Astrocyte of the cerebellum (primary cell): ENCODE results near the gene NMT1.
A peak's percentile ranks its signal among the peaks of the same experiment; 100 is the strongest.

Experiments
- DNase-seq: peaks from one replicate; pipeline ENCODE4 v3.0.0-alpha.2; 2011; ENCODE audit warnings: low read depth
- H3K4me3 ChIP-seq: 2 replicates; pipeline ENCODE4 v1.5.1; 2011; ENCODE audit warnings: mild to moderate bottlenecking, low read depth, low read length, moderate library complexity
- in situ Hi-C: cut with HindIII; loops from 2 replicates; pipeline ENCODE4 v1.10.0; 2017; ENCODE audit warnings: low sequenced_read_pairs
- TF ChIP-seq, protein P1 (sequence below): IDR thresholded peaks from 2 replicates; pipeline ENCODE4 v1.5.1; 2012; ENCODE audit warnings: low read length, low read depth, moderate library complexity, mild to moderate bottlenecking; ENCODE audit errors: missing control alignments

NMT1 gene

DNA sequence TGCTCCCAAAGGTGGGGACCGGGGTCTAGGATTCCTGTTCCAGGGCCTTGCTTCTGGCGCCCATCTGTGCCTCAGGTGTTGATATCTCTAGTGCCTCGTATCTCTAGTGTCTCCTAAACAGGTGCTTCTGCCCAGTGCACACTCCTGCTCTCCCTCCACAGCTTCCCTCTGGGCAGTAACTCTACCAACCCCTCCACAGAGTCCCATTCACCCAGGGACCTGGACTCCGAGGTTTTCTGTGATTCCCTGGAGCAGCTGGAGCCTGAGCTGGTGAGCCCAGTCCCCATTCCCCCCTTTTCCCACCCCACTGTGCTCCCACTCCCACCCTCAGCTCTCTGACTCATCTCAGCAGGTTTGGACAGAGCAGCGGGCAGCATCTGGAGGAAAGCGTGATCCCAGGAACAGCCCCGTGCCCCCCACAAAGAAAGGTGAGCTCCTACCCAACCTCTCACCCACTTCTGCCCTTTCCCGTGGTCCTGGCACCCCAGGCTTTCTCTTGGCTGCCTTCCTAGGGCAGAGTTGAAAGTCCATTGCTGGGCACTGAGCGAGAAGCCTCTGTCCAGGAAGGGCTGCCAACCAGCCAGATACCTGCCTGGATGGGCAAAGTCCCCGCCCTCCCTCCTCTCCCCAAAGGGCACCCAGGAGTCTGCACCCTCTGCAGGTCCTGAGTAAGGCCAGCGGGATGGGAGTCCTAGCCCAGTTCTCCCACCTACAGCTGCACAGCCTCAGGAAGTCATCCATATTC lies 76.6 kb downstream of the NMT1 start:
- in situ Hi-C loops: no loop called here
- no peak for DNase-seq
- no peak overlapping the region for H3K4me3 ChIP-seq
- TF ChIP-seq, protein P1, sequence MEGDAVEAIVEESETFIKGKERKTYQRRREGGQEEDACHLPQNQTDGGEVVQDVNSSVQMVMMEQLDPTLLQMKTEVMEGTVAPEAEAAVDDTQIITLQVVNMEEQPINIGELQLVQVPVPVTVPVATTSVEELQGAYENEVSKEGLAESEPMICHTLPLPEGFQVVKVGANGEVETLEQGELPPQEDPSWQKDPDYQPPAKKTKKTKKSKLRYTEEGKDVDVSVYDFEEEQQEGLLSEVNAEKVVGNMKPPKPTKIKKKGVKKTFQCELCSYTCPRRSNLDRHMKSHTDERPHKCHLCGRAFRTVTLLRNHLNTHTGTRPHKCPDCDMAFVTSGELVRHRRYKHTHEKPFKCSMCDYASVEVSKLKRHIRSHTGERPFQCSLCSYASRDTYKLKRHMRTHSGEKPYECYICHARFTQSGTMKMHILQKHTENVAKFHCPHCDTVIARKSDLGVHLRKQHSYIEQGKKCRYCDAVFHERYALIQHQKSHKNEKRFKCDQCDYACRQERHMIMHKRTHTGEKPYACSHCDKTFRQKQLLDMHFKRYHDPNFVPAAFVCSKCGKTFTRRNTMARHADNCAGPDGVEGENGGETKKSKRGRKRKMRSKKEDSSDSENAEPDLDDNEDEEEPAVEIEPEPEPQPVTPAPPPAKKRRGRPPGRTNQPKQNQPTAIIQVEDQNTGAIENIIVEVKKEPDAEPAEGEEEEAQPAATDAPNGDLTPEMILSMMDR: no peak

DNA sequence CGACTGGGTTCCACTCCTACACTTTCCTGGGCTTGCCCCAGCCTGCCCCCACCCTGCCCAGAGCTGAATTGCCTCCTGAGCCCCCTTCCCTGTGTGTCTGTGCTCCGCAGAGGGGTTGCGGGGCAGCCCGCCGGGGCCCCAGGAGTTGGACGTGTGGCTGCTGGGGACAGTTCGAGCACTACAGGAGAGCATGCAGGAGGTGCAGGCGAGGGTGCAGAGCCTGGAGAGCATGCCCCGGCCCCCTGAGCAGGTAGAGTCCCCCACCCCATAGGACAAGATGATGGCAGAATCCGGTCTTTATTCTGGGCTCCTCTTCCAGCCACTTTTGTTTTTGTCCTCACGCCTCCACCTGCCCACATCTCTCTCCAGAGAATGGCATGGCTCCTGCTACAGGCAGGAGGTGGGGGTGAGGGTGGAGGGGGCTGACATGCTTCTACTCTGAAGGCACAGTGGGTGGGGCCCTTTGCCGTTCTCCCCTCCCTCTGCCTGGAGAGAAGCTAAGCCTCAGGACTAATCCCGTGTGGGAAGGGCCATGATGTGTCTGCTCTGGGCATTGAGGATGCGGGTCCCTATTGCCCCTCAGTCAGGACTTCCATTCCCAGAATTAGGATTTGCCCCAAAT lies 77.9 kb downstream of the NMT1 start:
- DNase-seq: no peak
- TF ChIP-seq, protein P1: no peak
- H3K4me3 ChIP-seq: no peak overlapping the region
- in situ Hi-C loops: no loop called here

DNA sequence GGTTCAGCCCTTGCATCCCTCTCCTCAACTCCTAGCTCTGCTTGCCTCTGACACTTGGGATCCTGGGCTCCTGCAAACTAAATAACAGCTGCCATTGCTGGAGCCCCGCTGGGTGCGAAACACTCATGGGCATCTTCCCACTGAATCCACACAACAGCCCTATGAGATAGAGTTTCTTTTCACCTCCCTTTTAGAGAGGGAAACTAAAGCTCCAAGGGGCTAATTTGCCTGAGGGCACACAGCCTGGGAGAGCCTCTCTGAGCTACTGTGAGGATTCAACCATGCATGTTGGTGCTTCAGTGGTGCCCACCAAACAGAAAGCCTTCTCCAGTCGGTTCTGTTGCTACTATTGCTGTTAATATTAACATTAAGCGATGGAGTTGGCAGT lies 78.4 kb downstream of the NMT1 start:
- in situ Hi-C loops: no loop called here
- H3K4me3 ChIP-seq: no peak overlapping the region
- DNase-seq: no peak
- TF ChIP-seq, protein P1: no peak

DNA sequence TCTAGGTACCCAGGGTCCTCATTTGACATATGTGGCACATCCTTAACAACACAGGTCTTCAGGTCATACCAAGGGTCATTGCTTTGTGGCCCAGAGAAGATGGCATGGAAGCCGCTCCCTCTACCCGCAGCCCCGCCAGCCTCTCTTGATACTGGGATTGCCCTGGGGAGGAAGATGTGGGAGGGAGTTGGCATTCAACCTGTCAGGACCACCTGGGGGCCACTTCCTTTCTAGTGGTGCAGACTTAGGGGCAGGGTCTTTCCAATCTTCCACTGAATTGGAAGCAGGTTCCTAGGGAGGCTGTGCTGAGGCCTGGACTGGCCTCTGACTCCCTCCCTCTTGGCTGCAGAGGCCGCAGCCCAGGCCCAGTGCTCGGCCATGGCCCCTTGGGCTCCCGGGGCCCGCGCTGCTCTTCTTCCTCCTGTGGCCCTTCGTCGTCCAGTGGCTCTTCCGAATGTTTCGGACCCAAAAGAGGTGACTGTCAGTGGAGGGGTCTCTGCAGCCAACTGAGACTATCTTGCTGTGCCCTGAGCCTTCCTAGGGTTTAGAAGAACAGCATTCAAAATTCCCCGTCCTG lies 82.1 kb downstream of the NMT1 start:
- in situ Hi-C loops: no loop called here
- no peak for DNase-seq
- no peak overlapping the region for H3K4me3 ChIP-seq
- TF ChIP-seq, protein P1: no peak

DNA sequence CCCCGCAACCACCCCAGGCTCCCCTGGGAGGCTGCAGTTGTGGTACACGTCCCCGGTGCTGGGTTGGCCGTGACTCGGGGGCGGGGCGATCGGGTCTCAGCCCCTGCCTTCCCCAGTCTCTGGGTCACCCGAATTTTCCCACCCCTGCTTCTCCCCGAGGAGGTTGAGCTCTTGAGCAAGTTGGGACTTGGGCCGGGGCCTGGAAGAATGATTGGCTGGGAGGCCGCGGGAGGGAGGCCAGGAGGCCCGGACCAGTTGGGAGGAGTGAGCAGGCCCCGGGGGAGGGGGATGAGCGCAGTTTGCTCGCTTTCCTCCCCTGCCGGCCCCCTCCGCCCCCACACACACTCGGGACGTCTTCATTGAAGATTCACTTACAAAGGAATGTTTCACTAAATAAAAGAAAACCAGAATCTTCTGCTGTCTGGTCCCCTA lies 82.7 kb downstream of the NMT1 start:
- H3K4me3 ChIP-seq: peak overlapping the region; percentile 16
- in situ Hi-C loops: no loop called here
- TF ChIP-seq, protein P1: no peak
- DNase-seq: no peak

DNA sequence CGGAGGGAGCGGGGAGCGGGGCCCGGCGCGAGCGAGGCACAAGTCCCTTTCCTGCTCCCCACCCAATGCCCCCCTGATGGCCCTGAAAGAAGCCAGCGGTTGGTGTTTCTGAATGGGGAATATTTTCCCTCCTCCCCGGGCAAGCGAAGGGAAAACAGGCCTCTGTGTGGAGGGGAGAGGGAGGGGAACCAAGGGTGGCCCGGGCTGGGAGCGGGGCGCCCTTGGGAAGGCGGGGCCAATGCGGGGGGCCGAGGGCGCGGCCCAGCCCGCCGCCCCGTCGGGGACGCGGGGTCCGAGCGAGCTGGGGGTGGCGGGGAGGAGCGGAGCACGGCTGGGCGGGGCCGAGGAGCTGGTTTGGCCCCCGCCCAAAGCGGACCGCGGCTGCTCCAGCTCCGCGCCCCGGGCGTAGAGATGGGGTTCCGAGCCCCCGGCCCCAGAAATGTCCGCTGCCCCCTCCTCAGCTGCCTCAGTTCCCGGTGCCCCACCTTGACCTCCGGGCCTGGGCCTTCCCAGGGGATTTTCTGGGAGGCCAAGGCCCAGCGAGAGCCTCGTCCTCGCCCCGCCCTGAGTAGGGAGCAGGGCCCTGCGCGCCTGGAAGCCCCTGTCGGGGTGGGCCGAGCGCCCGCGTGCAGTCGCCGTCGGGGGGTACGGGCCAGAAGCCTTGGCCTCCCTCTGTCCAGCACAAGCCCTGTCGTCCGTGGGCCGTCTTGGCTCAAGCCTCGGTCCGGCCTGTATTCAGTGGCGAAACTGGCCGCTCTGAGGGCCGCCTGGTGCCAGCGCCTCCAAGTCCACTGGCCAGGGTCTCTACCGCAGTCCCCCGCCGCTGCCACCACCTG lies 83.3 kb downstream of the NMT1 start:
- TF ChIP-seq, protein P1: no peak
- DNase-seq: no peak
- H3K4me3 ChIP-seq: peak overlapping the region; percentile 16
- in situ Hi-C loops: no loop called here
